HG03196 (cell line): ENCODE data around the gene HPX.
A peak's percentile ranks its signal among the peaks of the same experiment; 100 is the strongest.
"Not testable (repeated sequence)": the region's sequence is repeated elsewhere in the genome, so short reads cannot be mapped to it uniquely, and the experiment has no call there.

ENCODE experiments used
- ATAC-seq: cut with Tn5 transposase; IDR thresholded peaks from one replicate; pipeline ENCODE4 v1.9.1; 2021; ENCODE audit not compliant: unreplicated experiment

Gene HPX

DNA sequence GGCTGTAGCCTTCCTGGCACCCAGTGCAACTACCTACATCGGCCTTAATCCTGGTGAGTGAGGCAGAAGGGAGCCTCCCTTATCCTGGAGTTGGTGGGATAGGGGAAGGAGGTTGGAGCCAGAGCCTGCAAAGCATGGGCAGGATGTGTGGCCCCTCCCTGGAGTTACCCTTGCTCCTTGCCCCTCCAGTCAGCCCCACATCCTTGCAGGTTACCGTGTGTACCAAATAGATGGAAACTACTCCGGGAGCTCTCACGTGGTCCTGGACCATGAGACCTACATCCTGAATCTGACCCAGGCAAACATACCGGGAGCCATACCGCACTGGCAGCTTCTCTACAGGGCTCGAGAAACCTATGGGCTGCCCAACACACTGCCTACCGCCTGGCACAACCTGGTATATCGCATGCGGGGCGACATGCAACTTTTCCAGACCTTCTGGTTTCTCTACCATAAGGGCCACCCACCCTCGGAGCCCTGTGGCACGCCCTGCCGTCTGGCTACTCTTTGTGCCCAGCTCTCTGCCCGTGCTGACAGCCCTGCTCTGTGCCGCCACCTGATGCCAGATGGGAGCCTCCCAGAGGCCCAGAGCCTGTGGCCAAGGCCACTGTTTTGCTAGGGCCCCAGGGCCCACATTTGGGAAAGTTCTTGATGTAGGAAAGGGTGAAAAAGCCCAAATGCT, 46.7 kb downstream of the HPX start:
- no peak for ATAC-seq

DNA sequence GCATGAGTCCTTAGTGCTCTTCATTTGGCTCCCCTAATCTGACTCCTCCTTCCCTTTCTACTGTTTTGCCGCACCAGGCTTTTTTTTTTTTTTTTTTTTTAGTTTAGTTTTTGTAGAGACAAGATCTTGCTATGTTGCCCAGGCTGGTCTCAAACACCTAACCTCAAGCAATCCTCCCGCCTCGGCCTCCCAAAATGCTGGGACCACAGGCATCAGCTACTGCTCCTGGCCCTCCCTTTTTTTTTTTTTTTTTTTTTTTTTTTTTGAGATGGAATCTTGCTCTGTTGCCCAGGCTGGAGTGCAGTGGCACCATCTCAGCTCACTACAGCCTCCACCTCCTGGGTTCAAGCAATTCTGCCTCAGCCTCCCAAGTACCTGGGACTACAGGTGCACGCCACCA, 48.5 kb downstream of the HPX start:
- not testable (repeated sequence) for ATAC-seq

DNA sequence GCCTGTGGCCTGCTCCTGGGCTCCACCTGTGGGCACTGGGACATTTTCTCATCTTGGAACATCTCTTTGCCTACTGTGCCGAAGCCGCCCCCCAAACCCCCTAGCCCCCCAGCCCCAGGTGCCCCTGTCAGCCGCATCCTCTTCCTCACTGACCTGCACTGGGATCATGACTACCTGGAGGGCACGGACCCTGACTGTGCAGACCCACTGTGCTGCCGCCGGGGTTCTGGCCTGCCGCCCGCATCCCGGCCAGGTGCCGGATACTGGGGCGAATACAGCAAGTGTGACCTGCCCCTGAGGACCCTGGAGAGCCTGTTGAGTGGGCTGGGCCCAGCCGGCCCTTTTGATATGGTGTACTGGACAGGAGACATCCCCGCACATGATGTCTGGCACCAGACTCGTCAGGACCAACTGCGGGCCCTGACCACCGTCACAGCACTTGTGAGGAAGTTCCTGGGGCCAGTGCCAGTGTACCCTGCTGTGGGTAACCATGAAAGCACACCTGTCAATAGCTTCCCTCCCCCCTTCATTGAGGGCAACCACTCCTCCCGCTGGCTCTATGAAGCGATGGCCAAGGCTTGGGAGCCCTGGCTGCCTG, 49.2 kb downstream of the HPX start:
- no peak for ATAC-seq

DNA sequence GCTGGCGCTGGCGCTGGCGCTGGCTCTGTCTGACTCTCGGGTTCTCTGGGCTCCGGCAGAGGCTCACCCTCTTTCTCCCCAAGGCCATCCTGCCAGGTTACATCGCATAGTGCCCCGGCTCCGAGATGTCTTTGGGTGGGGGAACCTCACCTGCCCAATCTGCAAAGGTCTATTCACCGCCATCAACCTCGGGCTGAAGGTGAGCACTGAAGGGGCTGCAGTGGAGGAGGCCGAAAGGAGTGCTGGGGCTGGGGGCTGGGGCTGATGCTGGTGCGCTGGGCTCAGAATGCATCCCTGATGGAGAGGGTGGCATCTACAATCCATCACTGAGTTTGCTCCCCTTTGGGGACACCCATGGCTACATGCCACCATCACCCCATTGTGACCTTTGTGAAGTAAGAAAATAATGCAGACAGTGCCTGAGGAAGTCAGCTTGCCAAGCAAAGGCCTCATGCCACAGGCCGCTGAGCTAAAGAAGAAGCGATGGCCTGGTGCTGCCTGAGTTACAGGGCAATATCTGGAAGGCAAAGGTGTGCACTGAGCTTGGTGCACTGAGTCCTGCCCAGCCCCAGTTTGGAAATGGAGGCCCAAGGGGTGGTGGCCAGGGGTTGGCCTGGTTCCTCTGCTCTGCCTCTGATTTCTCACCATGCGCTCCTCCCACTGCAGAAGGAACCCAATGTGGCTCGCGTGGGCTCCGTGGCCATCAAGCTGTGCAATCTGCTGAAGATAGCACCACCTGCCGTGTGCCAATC, 49.9 kb downstream of the HPX start:
- ATAC-seq, result no peak

DNA sequence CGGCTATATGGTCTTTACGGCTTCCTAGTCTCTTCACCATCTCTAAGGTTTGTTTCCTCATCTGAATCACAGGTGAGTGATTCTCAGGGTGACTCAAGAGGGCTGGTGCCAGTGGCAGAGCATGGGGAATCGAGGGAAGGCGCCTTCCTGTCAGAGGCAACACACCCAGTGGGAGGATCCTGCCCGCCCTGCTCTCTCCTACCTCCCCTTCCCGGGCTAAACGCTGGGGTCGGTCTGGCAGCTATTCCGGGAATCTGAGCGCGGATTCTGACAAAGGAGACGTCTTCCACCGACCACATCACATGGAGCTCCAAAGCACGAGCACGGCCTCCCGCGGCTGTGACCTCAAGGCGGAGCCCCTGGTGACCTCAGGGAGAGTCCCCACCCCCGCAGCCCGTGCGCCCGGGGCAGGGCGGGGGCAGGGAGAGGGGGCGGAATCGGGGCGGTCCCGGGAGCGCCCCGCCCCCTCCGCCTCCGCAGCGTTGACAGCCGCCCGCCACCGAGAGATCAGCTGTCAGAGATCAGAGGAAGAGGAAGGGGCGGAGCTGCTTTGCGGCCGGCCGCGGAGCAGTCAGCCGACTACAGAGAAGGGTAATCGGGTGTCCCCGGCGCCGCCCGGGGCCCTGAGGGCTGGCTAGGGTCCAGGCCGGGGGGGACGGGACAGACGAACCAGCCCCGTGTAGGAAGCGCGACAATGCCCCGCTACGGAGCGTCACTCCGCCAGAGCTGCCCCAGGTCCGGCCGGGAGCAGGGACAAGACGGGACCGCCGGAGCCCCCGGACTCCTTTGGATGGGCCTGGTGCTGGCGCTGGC, 50.7 kb downstream of the HPX start, which contains the start of gene SMPD1:
Gene SMPD1 (plus strand): TSS at position 570 of the 813 bp plus-strand sequence. CDS start 125 bp downstream, at position 695.
- ATAC-seq, result peak; percentile 97

DNA sequence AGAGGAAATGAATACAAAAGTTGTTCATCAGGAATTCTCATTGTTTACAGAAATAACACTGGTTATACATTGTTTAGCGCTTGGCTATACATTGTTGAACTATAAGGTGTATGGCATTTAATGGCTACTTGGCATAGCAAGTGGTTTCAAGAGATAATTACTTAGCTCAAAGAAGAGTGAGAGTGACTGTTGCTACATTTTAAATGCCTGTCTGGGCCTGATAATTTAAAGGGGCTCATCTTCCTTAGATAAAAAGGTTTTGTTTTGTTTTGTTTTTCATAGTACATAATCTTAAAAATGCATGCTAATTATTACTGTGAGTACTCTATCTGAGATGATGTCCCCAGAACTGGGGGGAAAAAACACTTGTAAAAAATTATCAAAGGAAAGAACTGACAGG, 52.0 kb downstream of the HPX start:
- ATAC-seq, result no peak

DNA sequence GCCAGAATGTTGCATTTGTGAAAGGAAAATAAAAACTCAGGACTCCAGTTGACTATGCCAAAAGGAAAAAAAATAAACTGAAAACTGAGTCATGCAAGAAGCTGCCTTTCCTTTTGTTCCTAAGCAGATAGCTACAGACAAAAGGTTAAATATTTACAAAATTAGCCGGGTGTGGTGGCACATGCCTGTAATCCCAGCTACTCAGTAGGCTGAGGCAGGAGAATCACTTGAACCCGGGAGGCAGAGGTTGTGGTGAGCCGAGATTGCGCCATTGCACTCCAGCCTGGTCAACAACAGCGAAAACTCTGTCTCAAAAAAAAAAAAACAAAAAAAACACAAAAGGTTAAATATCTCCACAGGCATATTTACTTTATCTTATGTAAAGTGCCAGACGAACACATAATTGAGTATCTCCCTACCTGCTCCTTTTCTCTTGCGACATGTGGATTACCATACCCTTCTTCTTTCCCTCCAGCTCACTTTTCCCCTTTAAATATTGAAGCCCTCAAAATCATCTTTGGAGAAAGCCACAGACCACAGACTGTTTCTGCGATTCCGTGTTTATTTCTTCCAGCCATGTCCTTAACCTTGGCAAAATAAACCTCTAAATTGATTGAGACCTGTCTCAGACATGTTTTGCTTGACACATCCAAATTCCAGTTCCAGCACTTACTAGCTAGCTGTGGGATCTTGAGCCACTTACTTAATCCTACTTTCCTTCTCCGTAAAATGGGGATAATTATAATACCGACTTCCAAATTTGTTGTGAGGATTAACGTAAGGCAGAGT, 52.8 kb downstream of the HPX start:
- ATAC-seq, result no peak

DNA sequence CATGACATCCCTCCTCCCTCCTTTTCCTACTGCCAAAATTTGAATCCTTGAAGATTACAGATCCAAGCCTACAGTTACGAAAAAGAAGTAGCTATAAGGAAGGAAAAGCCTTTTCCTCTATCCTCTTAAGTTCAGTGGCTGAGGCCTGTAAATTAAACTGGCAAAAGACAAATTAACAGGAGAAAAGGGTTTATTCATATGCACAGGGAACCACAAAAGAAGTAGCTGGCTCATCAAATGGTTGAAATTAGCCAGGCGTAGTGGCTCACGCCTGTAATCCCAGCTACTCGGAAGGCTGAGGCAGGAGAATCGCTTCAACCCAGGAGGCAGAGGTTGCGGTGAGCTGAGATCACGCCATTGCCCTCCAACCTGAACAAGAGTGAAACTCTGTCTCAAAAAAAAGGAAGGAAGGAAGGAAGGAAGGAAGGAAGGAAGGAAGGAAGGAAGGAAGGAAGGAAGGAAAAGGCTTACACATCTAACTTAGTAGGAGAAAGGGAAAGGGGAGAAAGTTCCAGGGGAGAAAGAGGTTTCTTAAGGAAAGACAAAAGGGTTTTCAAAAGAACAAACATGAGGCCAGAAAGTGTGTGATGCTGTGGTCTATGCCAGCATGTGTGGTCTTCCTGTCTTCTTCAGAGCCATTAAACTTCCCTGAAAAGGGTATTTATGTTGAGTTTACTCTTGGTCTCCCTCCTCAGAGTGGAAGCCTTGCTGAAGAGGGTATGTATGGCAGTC, 55.6 kb downstream of the HPX start:
- no peak for ATAC-seq
